Prostate gland (tissue), 2 donors: ENCODE results near the gene LGALS9. TPM values are rescaled to one million over a fixed set of nuclear protein-coding genes. Genes with fewer than 3 reads are reported as not detected.
"Not testable (repeated sequence)": the region's sequence is repeated elsewhere in the genome, so short reads cannot be mapped to it uniquely, and the experiment has no call there.

Experiments used
- DNase-seq: peaks from one replicate; pipeline ENCODE4 v3.0.0-alpha.2; 2019; ENCODE audit warnings: low spot score
- H3K27ac ChIP-seq, 2 donors: fragments of 200-600 bp; sonication (generic); 2 replicates each; pipeline ENCODE4 v1.5.1; 2017 to 2019
- H3K27me3 ChIP-seq: fragments of 200-600 bp; sonication (generic); replicated peaks from 2 replicates; pipeline ENCODE4 v1.5.1; 2019; ENCODE audit not compliant: insufficient read depth
- H3K36me3 ChIP-seq, 2 donors: fragments of 200-600 bp; sonication (generic); 1 replicate in 1 of 2; 2 replicates in 1 of 2; pipeline versions ENCODE4 v1.5.1 to v1.8.1; 2017 to 2019
- H3K4me1 ChIP-seq: fragments of 200-600 bp; sonication (generic); replicated peaks from 2 replicates; pipeline ENCODE4 v1.5.1; 2019
- H3K4me3 ChIP-seq, 2 donors: fragments of 200-600 bp; sonication (generic); 2 replicates each; pipeline ENCODE4 v1.5.1; 2017 to 2019
- H3K9me3 ChIP-seq: fragments of 200-600 bp; sonication (generic); 2 replicates; pipeline ENCODE4 v1.5.1; 2017
- POLR2A ChIP-seq: fragments of 450-650 bp; IDR thresholded peaks from one replicate; pipeline ENCODE4 v1.6.1; 2016; ENCODE audit warnings: antibody characterized with exemption, mild to moderate bottlenecking
- POLR2AphosphoS5 ChIP-seq: sonication (generic); formaldehyde crosslinking; IDR thresholded peaks from one replicate; pipeline ENCODE4 v1.6.1; 2017; ENCODE audit warnings: antibody characterized with exemption
- WGBS: methylation state at CpG from one replicate; pipeline ENCODE4 v1.1.5; 2018; 5-methylcytosine and 5-hydroxymethylcytosine counted together
- intact Hi-C: fragments of 100-400 bp; cut with DNase I; formaldehyde crosslinking; loops from one replicate; pipeline ENCODE4 v1.14.2; 2022
- total RNA-seq, 2 donors: library from RNA; depleted of rRNA; stranded (reverse); fragments of >200 nt; gene quantifications; one replicate each; pipeline ENCODE4 v1.1.0, GENCODE V29; 2016
- TF ChIP-seq, protein P1 (sequence below), 4 experiments: fragments of 200-600 bp in 2 of 4; fragments of 450-650 bp in 2 of 4; sonication (generic) in 2 of 4; IDR thresholded peaks; 1 replicate in 3 of 4; 2 replicates in 1 of 4; pipeline ENCODE4 v1.5.1; 2016 to 2019; ENCODE audit warnings: antibody characterized with exemption in 4 of 4, mild to moderate bottlenecking in 2 of 4, moderate library complexity in 2 of 4

LGALS9 gene
- total RNA-seq, 2 donors from 2014 or later, result 7.2 to 16.7 TPM

DNA sequence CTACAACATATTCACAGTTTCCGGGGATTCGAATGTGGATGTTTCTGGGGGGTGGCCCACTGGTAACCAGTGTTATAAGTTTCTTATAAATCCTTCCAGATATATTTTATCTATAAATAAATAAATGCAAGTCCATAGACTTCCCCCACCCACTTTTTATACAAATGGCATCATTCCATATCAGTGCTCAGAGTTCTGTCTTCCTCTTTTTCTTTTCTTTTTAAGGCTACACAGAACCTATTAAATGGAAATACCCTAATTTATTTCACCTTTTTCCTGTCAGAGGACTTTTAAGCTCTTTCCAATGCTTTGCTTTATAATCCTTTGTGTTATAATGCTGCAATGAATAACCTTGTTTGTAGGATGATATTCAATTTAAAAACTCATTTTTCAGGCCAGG, 3.8 kb downstream of the LGALS9 start:
- H3K9me3 ChIP-seq, result no peaks in the 10 kb centered on the region
- no peak overlapping the region for H3K4me3 ChIP-seq
- DNase-seq, result no peak
- H3K27ac ChIP-seq, result no peak overlapping the region
- intact Hi-C loops, result no loop called here
- no peaks in the 10 kb centered on the region for H3K27me3 ChIP-seq
- TF ChIP-seq, protein P1, sequence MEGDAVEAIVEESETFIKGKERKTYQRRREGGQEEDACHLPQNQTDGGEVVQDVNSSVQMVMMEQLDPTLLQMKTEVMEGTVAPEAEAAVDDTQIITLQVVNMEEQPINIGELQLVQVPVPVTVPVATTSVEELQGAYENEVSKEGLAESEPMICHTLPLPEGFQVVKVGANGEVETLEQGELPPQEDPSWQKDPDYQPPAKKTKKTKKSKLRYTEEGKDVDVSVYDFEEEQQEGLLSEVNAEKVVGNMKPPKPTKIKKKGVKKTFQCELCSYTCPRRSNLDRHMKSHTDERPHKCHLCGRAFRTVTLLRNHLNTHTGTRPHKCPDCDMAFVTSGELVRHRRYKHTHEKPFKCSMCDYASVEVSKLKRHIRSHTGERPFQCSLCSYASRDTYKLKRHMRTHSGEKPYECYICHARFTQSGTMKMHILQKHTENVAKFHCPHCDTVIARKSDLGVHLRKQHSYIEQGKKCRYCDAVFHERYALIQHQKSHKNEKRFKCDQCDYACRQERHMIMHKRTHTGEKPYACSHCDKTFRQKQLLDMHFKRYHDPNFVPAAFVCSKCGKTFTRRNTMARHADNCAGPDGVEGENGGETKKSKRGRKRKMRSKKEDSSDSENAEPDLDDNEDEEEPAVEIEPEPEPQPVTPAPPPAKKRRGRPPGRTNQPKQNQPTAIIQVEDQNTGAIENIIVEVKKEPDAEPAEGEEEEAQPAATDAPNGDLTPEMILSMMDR (IDR thresholded peaks at IDR 0.05), result no peak
- no peak for TF ChIP-seq POLR2A
- TF ChIP-seq POLR2AphosphoS5, result no peak
- 95% methylated on average over 2 of the region's 2 CpGs for WGBS
- H3K4me1 ChIP-seq, result no peaks in the 10 kb centered on the region
- no peaks in the 10 kb centered on the region for H3K36me3 ChIP-seq

DNA sequence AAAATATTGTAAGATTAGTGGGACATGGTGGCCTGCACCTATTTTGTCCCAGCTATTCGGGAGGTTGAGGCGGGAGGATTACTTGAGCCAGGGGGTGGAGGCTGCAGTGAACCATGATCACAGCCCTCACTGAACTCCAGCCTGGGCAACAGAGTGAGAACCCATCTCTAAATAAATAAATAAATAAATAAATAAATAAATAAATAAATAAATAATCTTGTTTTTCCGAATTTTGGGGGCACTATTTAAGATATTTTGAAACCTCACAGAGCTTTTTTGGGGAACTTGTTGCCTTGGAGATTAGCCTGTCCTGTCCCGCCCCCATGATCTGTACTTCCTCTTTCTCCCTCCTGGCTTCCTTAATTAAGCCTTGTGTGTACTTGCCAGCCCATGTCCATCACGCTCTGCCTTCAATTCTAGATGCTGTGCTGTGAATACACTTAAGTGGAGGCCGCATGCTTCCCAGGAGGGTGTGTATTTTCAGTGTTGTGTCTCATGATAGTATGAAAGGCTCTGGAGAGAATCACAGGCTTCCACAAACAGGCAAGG, 4.4 kb downstream of the LGALS9 start:
- Histone ChIP-seq H3K9me3 (no peaks in the 10 kb centered on the region), H3K4me3 (no peak overlapping the region), H3K4me1 (no peaks in the 10 kb centered on the region), H3K27ac (no peak overlapping the region), H3K36me3 (no peaks in the 10 kb centered on the region), H3K27me3 (no peaks in the 10 kb centered on the region)
- intact Hi-C loops, result no loop called here
- TF ChIP-seq POLR2A (no peak), POLR2AphosphoS5 (no peak)
- TF ChIP-seq, protein P1 (IDR thresholded peaks at IDR 0.05), result no peak
- DNase-seq, result no peak
- WGBS, result 82% methylated on average over 6 of the region's 6 CpGs

DNA sequence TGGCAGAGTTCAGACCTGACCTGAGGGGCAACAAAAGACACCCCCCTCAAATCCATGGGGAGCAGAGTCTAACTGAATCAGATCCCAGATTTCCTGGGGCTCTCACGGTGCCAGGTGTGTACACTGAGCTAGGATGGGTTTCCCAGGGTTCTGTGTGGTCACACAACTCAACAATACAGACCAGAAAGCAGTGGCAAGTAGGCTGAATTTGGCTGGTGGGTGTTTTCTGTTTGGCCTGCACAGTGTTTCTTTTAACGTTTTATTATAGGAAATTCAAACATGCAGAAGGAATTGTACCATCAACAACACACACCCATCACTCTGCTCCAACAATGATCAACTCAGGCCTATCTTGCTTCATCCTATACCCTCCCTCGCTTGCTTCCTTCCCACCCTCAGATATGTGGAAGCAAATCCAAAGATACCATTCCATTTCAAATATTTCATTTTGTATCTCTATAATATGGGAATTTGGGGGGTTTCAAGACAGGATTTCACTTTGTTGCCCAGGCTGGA, 5.1 kb downstream of the LGALS9 start:
- H3K9me3 ChIP-seq, intact Hi-C loops, DNase-seq, H3K36me3 ChIP-seq, H3K27ac ChIP-seq, H3K4me1 ChIP-seq, H3K27me3 ChIP-seq, H3K4me3 ChIP-seq: not testable (repeated sequence)
- 60% methylated on average over 3 of the region's 3 CpGs for WGBS

DNA sequence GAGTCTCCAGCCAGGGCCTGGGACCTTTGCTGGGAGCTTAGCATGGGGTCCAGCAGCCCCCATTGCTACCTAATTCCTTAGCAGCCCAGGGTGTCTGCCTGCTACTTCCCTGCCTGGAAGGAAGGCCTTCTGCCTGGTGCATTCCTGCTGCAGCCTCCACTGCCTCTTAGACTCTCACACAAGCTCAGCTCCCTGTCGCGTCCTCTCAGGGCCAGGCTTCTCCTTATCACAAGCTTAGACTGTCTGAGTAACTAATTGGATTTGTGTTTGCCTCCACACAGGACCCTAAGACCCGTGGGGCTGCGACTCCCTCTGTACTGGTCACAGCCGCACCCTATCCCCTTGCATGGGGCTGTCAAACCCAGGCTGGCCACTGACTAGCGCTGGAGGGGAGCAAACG, 6.8 kb downstream of the LGALS9 start:
- H3K27ac ChIP-seq, H3K9me3 ChIP-seq, H3K36me3 ChIP-seq, H3K4me1 ChIP-seq, H3K4me3 ChIP-seq, DNase-seq, H3K27me3 ChIP-seq, intact Hi-C loops: not testable (repeated sequence)
- 90% methylated on average over 6 of the region's 7 CpGs for WGBS

DNA sequence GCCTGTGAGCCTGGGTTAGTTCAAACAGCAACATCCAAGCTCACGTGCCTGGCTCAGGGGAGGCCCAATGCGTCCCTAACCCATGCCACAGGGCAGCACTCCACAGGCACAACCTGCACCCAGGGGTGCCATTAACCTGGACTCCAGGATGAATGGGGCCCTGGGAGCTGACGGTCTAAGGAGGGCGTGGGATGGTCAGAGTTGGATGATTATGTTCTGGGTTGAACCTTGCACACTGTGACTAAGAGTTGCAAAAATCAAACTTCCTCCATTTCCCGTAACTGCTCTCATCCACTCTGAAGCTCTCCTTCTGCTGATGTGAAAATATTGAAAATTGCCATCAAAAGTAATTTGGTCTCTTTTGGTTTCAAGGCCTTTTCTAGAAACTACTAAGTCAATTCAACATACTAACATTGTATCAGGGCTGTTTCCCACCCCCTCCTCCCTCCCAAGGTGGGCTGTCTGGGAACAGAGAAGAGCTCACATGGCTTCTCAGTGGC, 7.5 kb downstream of the LGALS9 start:
- H3K27ac ChIP-seq, DNase-seq, H3K27me3 ChIP-seq, H3K4me1 ChIP-seq, H3K36me3 ChIP-seq, intact Hi-C loops, H3K9me3 ChIP-seq, H3K4me3 ChIP-seq: not testable (repeated sequence)
- WGBS, result 92% methylated on average over 1 of the region's 5 CpGs

DNA sequence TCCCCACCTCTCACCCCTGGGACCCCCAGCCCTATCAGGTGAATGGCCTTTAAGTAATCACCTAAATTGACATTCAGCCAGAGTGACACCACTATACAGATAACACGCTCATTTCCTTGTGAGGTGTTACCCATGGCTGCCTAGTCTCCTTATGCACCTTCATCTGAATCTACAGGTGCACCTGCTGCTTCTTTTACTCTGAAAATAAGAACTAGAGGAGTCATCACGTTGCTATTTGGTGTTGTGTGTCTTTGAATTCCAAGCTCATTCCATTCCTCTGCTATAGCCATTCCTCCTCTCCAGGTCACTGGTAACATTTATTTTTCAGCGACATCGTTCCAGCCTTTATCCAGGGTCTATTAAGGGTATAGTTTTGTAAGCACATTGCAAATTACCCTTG, 9.8 kb downstream of the LGALS9 start:
- H3K4me1 ChIP-seq, result no peaks in the 10 kb centered on the region
- H3K9me3 ChIP-seq, result no peaks in the 10 kb centered on the region
- TF ChIP-seq POLR2AphosphoS5, result no peak
- TF ChIP-seq POLR2A, result no peak
- TF ChIP-seq, protein P1 (IDR thresholded peaks at IDR 0.05), result no peak
- H3K27ac ChIP-seq, result no peak overlapping the region
- H3K27me3 ChIP-seq, result no peaks in the 10 kb centered on the region
- H3K4me3 ChIP-seq, result no peak overlapping the region
- 83% methylated on average over 4 of the region's 4 CpGs for WGBS
- no peak for DNase-seq
- intact Hi-C loops, result no loop called here
- no peaks in the 10 kb centered on the region for H3K36me3 ChIP-seq
